Gastroesophageal sphincter (tissue), 3 donors: ENCODE data around the gene GRB2.

Experiments
- EP300 ChIP-seq: sonication (generic); formaldehyde crosslinking; IDR thresholded peaks from one replicate; pipeline ENCODE4 v1.6.1; 2017; ENCODE audit warnings: antibody characterized with exemption, mild to moderate bottlenecking
- TF ChIP-seq, protein P1 (sequence below), 4 experiments: fragments of 200-600 bp in 2 of 4; fragments of 450-650 bp in 2 of 4; sonication (generic) in 1 of 4; IDR thresholded peaks; one replicate each; pipeline ENCODE4 v1.5.1; 2017 to 2019; ENCODE audit warnings: antibody characterized with exemption in 4 of 4, mild to moderate bottlenecking in 2 of 4, moderate library complexity in 2 of 4

DNA sequence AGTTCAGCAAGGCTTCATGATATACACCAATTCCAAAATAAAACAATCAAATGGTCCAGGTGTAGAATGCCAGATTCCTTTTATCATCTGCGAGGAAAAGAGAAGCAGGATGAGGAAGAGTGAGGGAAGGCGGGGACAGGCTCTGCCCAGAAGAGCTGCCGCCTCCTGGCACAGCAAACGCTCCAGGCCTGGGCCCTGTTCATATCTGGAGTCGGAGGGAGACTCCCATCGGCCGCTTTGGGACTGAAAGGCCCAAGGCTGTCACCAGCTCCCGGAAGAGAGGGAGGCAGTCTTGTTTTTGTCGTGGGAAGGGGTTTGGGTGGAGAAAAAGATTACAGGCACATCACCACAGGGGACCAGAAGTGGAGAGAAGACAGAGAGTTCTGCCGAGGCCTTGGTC is 87.3 kb downstream of the GRB2 start:
- TF ChIP-seq, protein P1, sequence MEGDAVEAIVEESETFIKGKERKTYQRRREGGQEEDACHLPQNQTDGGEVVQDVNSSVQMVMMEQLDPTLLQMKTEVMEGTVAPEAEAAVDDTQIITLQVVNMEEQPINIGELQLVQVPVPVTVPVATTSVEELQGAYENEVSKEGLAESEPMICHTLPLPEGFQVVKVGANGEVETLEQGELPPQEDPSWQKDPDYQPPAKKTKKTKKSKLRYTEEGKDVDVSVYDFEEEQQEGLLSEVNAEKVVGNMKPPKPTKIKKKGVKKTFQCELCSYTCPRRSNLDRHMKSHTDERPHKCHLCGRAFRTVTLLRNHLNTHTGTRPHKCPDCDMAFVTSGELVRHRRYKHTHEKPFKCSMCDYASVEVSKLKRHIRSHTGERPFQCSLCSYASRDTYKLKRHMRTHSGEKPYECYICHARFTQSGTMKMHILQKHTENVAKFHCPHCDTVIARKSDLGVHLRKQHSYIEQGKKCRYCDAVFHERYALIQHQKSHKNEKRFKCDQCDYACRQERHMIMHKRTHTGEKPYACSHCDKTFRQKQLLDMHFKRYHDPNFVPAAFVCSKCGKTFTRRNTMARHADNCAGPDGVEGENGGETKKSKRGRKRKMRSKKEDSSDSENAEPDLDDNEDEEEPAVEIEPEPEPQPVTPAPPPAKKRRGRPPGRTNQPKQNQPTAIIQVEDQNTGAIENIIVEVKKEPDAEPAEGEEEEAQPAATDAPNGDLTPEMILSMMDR (IDR thresholded peaks at IDR 0.05), result no peak
- no peak for TF ChIP-seq EP300
